ENCODE data around the gene MRPL54.
"Not testable (repeated sequence)": the region's sequence is repeated elsewhere in the genome, so short reads cannot be mapped to it uniquely, and the experiment has no call there.

MRPL54 gene

GRCh38 chr19:3810708-3811355, 48.4 kb downstream of the MRPL54 start:
- DNase-seq (ENCODE audit: low read depth, low spot score), result no peak

- DNase-seq (ENCODE audit: low read depth, low spot score), result no peak
Observed at GRCh38 chr19:3813473-3814392, 51.3 kb downstream of the MRPL54 start.

- DNase-seq (ENCODE audit: low read depth, low spot score), result no peak
Observed at GRCh38 chr19:3814648-3815047, 52.2 kb downstream of the MRPL54 start.

- not testable (repeated sequence) for DNase-seq (ENCODE audit: low read depth, low spot score)
Observed at GRCh38 chr19:3816148-3816547, 53.7 kb downstream of the MRPL54 start.

- DNase-seq (ENCODE audit: low read depth, low spot score), result no peak
Observed at GRCh38 chr19:3816566-3817218, 54.2 kb downstream of the MRPL54 start.
